GM19438 (cell line): ENCODE measurements around the gene SBF1.

ENCODE experiments used
- ATAC-seq: cut with Tn5 transposase; IDR thresholded peaks from one replicate; pipeline ENCODE4 v1.9.1; 2021; ENCODE audit warnings: low read depth; ENCODE audit not compliant: unreplicated experiment

Gene SBF1

GRCh38 chr22:50486561-50487289 is 11.9 kb upstream of the SBF1 start, which contains the start of gene MIOX:
Gene MIOX, plus strand, starts transcription at chr22:50486859. Its CDS starts 39 bp downstream, at chr22:50486898.
- no peak for ATAC-seq

- no peak for ATAC-seq
These were observed 10.6 kb upstream of the SBF1 start for GRCh38 chr22:50485221-50486131.

GRCh38 chr22:50483977-50484853 is 9.4 kb upstream of the SBF1 start:
- no peak for ATAC-seq

GRCh38 chr22:50483556-50483955 is 8.7 kb upstream of the SBF1 start:
- no peak for ATAC-seq

DNA sequence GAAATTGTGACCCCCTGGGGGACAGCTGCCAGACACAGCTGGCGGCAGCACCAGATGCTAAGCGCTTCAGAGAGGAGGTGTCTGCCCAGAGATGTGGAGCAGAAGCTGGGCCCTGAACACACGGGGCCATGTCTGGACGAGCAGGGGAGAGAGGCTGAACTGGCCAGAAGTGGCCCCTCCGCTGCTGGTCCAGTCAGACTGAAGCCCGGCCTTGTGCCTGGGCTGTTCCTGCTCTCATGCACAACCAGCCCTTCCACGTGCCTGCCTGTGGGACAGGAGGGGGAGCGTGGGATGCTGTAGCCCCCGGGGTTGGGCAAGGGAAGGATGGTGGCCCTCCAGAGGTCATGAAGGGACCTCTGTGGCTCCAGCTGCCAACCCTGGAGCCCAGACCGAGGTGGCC is 8.3 kb upstream of the SBF1 start:
- no peak for ATAC-seq

DNA sequence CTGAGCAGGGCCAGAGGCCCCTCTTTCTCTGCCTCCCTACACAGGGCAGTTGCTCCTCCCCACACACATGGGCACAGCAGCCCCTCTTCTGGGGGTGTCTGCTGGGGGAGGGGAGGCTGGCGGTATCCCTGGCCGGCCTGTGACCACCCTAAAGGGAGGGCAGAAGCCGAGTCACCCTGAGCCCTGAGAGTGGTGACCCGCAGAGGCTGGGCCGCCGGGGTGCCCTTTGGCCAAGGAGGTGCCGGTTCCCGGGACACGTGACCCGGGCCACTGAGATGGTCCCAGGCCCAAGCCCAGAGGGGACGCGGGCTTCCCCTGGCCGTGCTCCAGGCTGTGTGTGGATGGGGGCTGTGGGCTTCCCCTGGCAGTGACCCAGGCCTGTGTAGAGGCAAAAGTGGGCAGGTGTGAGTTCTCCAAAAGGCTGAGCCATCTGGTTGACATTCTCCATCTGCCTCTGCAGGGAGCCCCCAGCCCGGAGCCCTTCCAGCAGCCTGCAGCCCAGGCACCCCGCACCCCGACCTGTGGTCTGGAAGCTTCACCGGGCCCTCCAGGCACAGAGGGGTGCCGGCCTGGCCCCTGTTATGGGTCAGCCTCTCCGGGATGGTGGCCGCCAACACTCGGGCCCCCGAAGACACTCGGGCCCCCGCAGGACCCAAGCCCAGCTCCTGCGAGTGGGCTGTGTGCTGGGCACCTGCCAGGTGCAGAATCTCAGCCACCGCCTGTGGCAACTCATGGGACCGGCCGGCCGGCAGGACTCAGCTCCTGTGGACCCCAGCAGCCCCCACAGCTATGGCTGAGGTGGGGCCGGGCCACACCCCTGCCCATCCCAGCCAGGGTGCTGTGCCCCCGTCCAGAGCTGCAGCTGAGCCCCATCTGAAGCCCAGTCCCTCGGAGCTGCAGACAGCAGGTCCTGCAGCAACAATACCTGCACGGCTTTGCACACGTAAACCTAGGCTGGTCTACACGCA is 7.6 kb upstream of the SBF1 start:
- ATAC-seq: no peak

DNA sequence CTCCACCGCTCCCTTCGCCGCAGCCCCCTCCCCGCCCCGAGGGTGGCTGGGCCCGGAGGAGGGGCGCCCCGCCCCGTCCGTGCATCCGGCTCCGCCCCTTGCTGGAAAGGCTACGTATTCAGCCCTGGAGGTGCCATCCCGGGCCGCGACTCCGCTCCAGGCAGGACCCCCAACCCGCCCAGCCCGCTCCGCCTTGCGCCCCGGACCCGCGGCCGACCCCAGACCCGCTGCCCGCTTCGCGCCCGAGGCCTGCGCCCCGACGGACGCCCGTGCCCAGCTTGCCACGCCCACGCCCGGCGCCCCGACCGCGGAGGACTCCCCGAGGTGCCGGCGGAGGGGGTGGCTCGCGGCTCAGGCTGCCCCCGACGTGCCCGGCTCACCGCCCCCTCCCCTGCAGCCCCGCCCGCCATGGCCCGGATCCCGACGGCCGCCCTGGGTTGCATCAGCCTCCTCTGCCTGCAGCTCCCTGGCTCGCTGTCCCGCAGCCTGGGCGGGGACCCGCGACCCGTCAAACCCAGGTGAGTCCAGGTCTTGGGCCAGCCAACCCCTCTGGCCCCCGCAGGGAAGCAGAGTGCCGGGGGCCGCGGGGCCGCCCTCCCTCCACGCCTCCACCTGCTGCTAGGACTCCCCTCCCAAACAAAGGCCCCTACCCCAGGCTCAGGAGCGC is 6.7 kb upstream of the SBF1 start, which contains the start of gene ADM2:
Gene ADM2, plus strand, starts transcription at position 104 of the 667 bp plus-strand sequence. Its CDS starts 305 bp downstream, at position 409.
- no peak for ATAC-seq

DNA sequence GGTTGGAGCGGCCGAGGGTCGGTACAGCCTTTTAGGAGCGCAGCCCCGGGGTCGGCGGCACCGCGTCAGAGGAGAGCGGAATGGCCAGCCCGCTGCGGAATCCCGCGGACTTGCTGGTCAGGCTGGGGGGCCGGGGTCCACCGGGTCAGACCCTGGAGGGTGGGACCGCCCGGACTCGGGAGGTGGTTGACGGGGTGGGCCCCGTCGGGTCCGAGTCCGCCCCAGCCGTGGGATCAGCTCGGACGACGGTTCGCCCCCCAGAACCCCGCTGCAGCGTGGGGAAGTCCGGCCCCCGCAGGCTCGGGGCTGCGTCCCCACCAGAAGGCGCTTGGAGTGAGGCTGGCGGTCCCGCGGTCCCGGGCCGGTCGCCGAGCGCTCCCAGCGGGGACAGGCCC is 6.2 kb upstream of the SBF1 start:
- no peak for ATAC-seq

DNA sequence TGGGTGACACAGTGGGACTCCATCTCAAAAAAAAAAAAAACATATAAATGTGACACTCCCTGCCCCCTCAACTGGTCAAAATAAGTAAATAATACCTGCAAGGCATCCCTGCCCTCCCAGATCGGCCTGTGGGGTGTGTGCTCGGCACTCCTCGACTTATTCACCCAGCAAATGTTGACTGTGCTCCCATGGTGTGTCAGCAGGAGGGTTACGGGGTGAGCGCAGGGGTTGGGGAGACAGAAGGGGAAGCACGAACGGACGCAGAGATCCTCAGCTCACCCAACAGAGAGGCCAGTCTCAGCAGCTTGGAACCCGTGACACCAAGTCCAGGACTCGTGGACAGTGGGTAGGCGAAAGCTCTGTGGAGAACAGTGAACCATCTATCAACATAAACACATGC is 4.9 kb upstream of the SBF1 start:
- ATAC-seq: no peak

- ATAC-seq: no peak
These were observed 3.1 kb upstream of the SBF1 start for GRCh38 chr22:50477923-50478322.

GRCh38 chr22:50476868-50477267 is 2.0 kb upstream of the SBF1 start:
- no peak for ATAC-seq

- no peak for ATAC-seq
These were observed 792 bp upstream of the SBF1 start for GRCh38 chr22:50475652-50476002.

- ATAC-seq: no peak
These were observed 772 bp downstream of the SBF1 start for GRCh38 chr22:50473855-50474671.

- no peak for ATAC-seq
These were observed 1.7 kb downstream of the SBF1 start for GRCh38 chr22:50473088-50473487.

DNA sequence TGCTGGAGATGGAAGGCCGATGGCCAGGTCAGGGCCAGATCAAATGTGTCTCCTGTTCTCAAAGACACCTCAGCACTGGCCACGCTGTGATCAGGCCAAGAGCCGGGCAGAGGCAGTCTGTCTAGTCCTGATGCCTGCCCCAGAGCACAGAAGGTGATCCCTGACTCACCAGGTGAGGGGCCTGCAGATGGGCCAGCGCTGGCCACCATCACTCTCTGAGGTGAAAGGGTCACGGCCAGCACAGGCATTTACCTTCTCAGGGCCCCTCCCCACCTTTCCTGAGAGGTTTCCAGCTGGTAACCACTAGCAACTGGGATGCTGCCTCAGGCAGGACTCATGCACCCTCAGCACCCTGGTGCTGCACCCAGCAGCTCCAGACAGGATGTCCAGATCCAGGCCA is 2.9 kb downstream of the SBF1 start:
- no peak for ATAC-seq

DNA sequence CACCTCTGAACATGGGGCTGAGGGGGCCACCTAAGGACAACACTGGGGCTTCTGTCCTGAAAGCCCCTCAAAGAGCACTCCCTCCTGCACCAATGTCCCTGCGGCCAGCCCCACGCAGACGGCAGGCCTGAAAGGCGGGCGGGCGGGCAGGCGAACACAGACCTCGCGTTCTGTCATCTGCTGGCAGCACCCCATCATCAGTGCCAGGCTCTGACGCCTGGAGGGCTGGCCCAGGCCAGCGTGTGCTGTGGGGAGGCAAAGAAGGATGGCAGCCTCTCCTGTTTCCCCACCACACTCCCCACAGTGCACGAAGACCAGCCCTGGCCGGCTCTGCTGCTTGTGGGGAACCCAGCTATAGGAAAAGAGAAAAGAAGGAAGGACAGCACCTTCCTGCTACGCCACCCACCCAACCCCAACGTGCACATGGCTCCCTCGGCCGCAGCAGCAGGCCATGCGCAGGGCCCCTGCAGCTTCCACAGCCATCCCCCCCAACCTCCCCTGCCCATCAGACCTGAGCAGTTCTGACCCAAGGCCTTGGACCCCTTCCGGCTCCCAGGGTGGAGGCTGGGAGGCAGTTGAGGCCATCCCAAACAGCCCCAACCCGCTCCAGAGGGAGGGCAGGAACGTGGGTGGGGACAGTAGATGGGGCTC is 3.5 kb downstream of the SBF1 start:
- ATAC-seq: no peak

DNA sequence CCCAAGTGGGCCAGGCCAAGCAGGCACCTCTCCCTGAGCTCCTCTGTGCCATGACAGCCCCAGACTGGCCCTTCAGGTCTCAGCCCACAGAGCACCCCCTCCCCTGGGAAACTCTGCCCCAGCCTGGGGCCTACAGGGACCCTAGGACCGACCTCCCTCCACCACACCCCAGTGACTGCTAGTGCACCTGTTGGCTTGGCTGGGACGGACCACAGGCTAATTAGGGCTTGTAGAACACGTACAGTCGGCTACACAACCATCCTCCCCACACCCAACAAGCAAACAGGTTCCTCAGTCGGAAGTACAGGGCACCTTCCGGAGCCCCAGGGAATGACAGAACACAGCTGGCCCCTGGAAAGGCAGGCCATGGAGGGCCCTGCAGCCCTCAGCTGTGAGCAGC is 4.3 kb downstream of the SBF1 start:
- ATAC-seq: peak; percentile 1
